Smooth muscle cell of the brain vasculature (primary cell): ENCODE data around the gene CACNB1.
"Not testable (repeated sequence)": the region's sequence is repeated elsewhere in the genome, so short reads cannot be mapped to it uniquely, and the experiment has no call there.

ENCODE experiments used
- DNase-seq: peaks from one replicate; pipeline ENCODE4 v3.0.0-alpha.2; 2012; ENCODE audit warnings: low read depth, low spot score

The CACNB1 gene

GRCh38 chr17:39151150-39151942 lies 46.1 kb downstream of the CACNB1 start, which contains the start of gene PLXDC1:
Gene PLXDC1, minus strand, starts transcription at chr17:39151637. Its CDS starts 200 bp downstream, at chr17:39151437.
- no peak for DNase-seq

- no peak for DNase-seq
Observed at GRCh38 chr17:39150795-39151149, 46.7 kb downstream of the CACNB1 start.

GRCh38 chr17:39150104-39150634 lies 47.3 kb downstream of the CACNB1 start:
- no peak for DNase-seq

- no peak for DNase-seq
Observed at GRCh38 chr17:39147221-39148185, 50.0 kb downstream of the CACNB1 start.

GRCh38 chr17:39146273-39146672 lies 51.2 kb downstream of the CACNB1 start:
- DNase-seq: no peak

GRCh38 chr17:39145143-39145542 lies 52.3 kb downstream of the CACNB1 start:
- no peak for DNase-seq

- DNase-seq: no peak
Observed at GRCh38 chr17:39144416-39144840, 53.0 kb downstream of the CACNB1 start.

- DNase-seq: no peak
Observed at GRCh38 chr17:39143552-39144093, 53.8 kb downstream of the CACNB1 start.

- no peak for DNase-seq
Observed at GRCh38 chr17:39141915-39142664, 55.4 kb downstream of the CACNB1 start.

- no peak for DNase-seq
Observed at GRCh38 chr17:39141294-39141693, 56.2 kb downstream of the CACNB1 start.

GRCh38 chr17:39139561-39139960 lies 57.9 kb downstream of the CACNB1 start:
- no peak for DNase-seq

GRCh38 chr17:39139161-39139511 lies 58.3 kb downstream of the CACNB1 start:
- DNase-seq: no peak

- no peak for DNase-seq
Observed at GRCh38 chr17:39138431-39139160, 58.9 kb downstream of the CACNB1 start.

- no peak for DNase-seq
Observed at GRCh38 chr17:39134878-39135277, 62.6 kb downstream of the CACNB1 start.

GRCh38 chr17:39132192-39132610 lies 65.3 kb downstream of the CACNB1 start:
- peak; percentile 33 for DNase-seq

- no peak for DNase-seq
Observed at GRCh38 chr17:39131616-39132015, 65.9 kb downstream of the CACNB1 start.

GRCh38 chr17:39130205-39130604 lies 67.3 kb downstream of the CACNB1 start:
- DNase-seq: no peak

GRCh38 chr17:39129544-39129943 lies 67.9 kb downstream of the CACNB1 start:
- not testable (repeated sequence) for DNase-seq

GRCh38 chr17:39126436-39126835 lies 71.0 kb downstream of the CACNB1 start:
- no peak for DNase-seq

GRCh38 chr17:39125143-39125875 lies 72.2 kb downstream of the CACNB1 start:
- DNase-seq: no peak
